Liver (tissue), 9 donors: ENCODE measurements around the gene PIR. TPM values are rescaled to one million over a fixed set of nuclear protein-coding genes. Genes with fewer than 3 reads are reported as not detected.

Experiments used
- DNase-seq: peaks from one replicate; pipeline ENCODE4 v3.0.0-alpha.2; 2017; ENCODE audit warnings: low spot score
- H3K27ac ChIP-seq, 2 donors: one replicate each; pipeline ENCODE4 v1.7.0; 2013; ENCODE audit warnings: inconsistent platforms in 2 of 2, low read length in 2 of 2, control low read depth in 1 of 2, low read depth in 1 of 2, mild to moderate bottlenecking in 1 of 2
- H3K27me3 ChIP-seq, 4 donors: one replicate each; pipeline versions ENCODE4 v1.6.1 to v1.7.0; 2013; ENCODE audit warnings: low read length in 3 of 4, inconsistent platforms in 1 of 4, mild to moderate bottlenecking in 1 of 4, moderate library complexity in 1 of 4; ENCODE audit not compliant: control insufficient read depth in 4 of 4, insufficient read depth in 4 of 4
- H3K36me3 ChIP-seq, 4 donors: one replicate each; pipeline versions ENCODE4 v1.6.1 to v1.7.0; 2013; ENCODE audit warnings: low read length in 3 of 4, mild to moderate bottlenecking in 3 of 4, low read depth in 1 of 4, moderate library complexity in 1 of 4; ENCODE audit not compliant: control insufficient read depth in 4 of 4, insufficient read depth in 3 of 4
- H3K4me1 ChIP-seq, 4 donors: one replicate each; pipeline versions ENCODE4 v1.6.1 to v1.7.0; 2013; ENCODE audit warnings: low read length in 3 of 4, mild to moderate bottlenecking in 3 of 4, moderate library complexity in 1 of 4; ENCODE audit not compliant: control insufficient read depth in 4 of 4, insufficient read depth in 4 of 4
- H3K4me3 ChIP-seq, 3 donors: one replicate each; pipeline versions ENCODE4 v1.6.1 to v1.7.0; 2013; ENCODE audit warnings: low read length in 3 of 3, control low read depth in 1 of 3, low read depth in 1 of 3, mild to moderate bottlenecking in 1 of 3
- H3K9ac ChIP-seq, 2 donors: one replicate each; pipeline ENCODE4 v1.7.0; 2013; ENCODE audit warnings: low read length in 2 of 2, mild to moderate bottlenecking in 2 of 2, moderate library complexity in 2 of 2, control low read depth in 1 of 2, low read depth in 1 of 2
- H3K9me3 ChIP-seq, 4 donors: one replicate each; pipeline versions ENCODE4 v1.6.1 to v1.7.0; 2013; ENCODE audit warnings: low read length in 3 of 4; ENCODE audit not compliant: control insufficient read depth in 4 of 4
- EGR1 ChIP-seq, 2 donors: IDR thresholded peaks; 2 replicates each; pipeline ENCODE4 v1.6.1; 2016 to 2018; ENCODE audit warnings: antibody characterized with exemption in 2 of 2, low read depth in 2 of 2
- FOXA1 ChIP-seq: IDR thresholded peaks from 2 replicates; pipeline ENCODE4 v1.6.1; 2016; ENCODE audit warnings: antibody characterized with exemption
- FOXA2 ChIP-seq: IDR thresholded peaks from 2 replicates; pipeline ENCODE4 v1.6.1; 2016; ENCODE audit warnings: antibody characterized with exemption
- GABPA ChIP-seq, 2 donors: IDR thresholded peaks in 1 of 2; conservative IDR thresholded peaks in 1 of 2; 2 replicates each; pipeline ENCODE4 v1.6.1; 2016; ENCODE audit warnings: antibody characterized with exemption in 2 of 2, mild to moderate bottlenecking in 1 of 2, moderate library complexity in 1 of 2
- HNF4A ChIP-seq, 2 donors: conservative IDR thresholded peaks; 2 replicates each; pipeline ENCODE4 v1.6.1; 2016; ENCODE audit warnings: antibody characterized with exemption in 2 of 2, mild to moderate bottlenecking in 2 of 2
- HNF4G ChIP-seq: IDR thresholded peaks from 2 replicates; pipeline ENCODE4 v1.6.1; 2016; ENCODE audit warnings: antibody characterized with exemption
- JUND ChIP-seq, 2 donors: IDR thresholded peaks; 2 replicates each; pipeline ENCODE4 v1.6.1; 2016; ENCODE audit warnings: antibody characterized with exemption in 2 of 2
- NR2F2 ChIP-seq: IDR thresholded peaks from 2 replicates; pipeline ENCODE4 v1.6.1; 2016; ENCODE audit warnings: antibody characterized with exemption
- RAD21 ChIP-seq, 2 donors: IDR thresholded peaks; 2 replicates each; pipeline ENCODE4 v1.6.1; 2016; ENCODE audit warnings: antibody characterized with exemption in 2 of 2, mild to moderate bottlenecking in 2 of 2
- RXRA ChIP-seq, 2 donors: IDR thresholded peaks; 2 replicates each; pipeline ENCODE4 v1.6.1; 2017 to 2018; ENCODE audit warnings: antibody characterized with exemption in 2 of 2, mild to moderate bottlenecking in 1 of 2
- SP1 ChIP-seq: IDR thresholded peaks from 2 replicates; pipeline ENCODE4 v1.6.1; 2018; ENCODE audit warnings: antibody characterized with exemption, mild to moderate bottlenecking
- TAF1 ChIP-seq: conservative IDR thresholded peaks from 2 replicates; pipeline ENCODE4 v1.6.1; 2016; ENCODE audit warnings: antibody characterized with exemption, mild to moderate bottlenecking
- YY1 ChIP-seq: IDR thresholded peaks from 2 replicates; pipeline ENCODE4 v1.6.1; 2016; ENCODE audit warnings: antibody characterized with exemption, mild to moderate bottlenecking
- WGBS: extraction: QIAGEN DNeasy Blood & Tissue Kit; methylation state at CpG from one replicate; pipeline ENCODE4 v1.1.7; 2013; 5-methylcytosine and 5-hydroxymethylcytosine counted together
- polyA plus RNA-seq, 2 donors: library from polyadenylated mRNA; stranded (reverse) in 1 of 2; unstranded in 1 of 2; fragments of 200-250 nt in 1 of 2; fragments of >200 nt in 1 of 2; fragmentation: Nextera tagmentation in 1 of 2; extraction: Ambion mirVana in 1 of 2; gene quantifications; one replicate each; pipeline versions ENCODE4 v1.2.1 to v1.2.3, GENCODE V29; 2013 to 2015
- total RNA-seq, 2 donors: library from RNA; depleted of rRNA; stranded (reverse); fragments of >200 nt; gene quantifications; one replicate each; pipeline ENCODE4 v1.2.3, GENCODE V29; 2014
- TF ChIP-seq, protein P1 (sequence below): IDR thresholded peaks from 2 replicates; pipeline ENCODE4 v1.6.1; 2016; ENCODE audit warnings: antibody characterized with exemption
- TF ChIP-seq, protein P2 (sequence below): IDR thresholded peaks from 2 replicates; pipeline ENCODE4 v1.6.1; 2016; ENCODE audit warnings: antibody characterized with exemption
- TF ChIP-seq, protein P3 (sequence below): fragments of 150-350 bp; IDR thresholded peaks from 2 replicates; pipeline ENCODE4 v1.5.1; 2017; ENCODE audit warnings: improper control_type of control experiment, low read depth, low read length; ENCODE audit not compliant: missing input control
- TF ChIP-seq, protein P4 (sequence below): IDR thresholded peaks from 2 replicates; pipeline ENCODE4 v1.6.1; 2016; ENCODE audit warnings: antibody characterized with exemption, mild to moderate bottlenecking
- TF ChIP-seq, protein P5 (sequence below): IDR thresholded peaks from 2 replicates; pipeline ENCODE4 v1.6.1; 2016; ENCODE audit warnings: antibody characterized with exemption
- donor health status: healthy.
- donor health status: healthy.
- donor health status: healthy.
- donor health status: healthy.
- donor health status: healthy.

The PIR gene
- total and polyA plus RNA-seq, 4 donors: 9.0 to 24.7 (median 17.0) TPM

DNA sequence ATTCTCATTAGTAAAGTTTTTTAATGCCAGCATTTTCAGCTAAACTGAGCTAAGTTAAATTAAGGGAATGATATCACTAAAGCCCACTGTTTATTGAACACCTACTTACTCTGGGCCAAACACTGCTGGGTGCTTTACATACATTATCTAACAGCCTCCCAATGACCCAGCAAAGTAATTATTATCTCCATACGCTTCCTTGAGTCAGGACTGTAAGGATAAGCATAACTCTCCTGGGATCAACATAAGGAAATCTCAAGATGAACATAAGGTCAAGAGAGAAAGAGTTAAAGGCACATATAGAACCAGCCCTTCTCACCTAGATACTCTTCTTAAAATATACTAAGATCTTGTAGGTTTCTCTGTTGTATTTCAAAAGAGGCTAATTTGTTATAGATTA, 21.1 kb upstream of the PIR start:
- TF ChIP-seq HNF4A (conservative IDR thresholded peaks at IDR 0.05) (no peak), JUND (IDR thresholded peaks at IDR 0.05) (no peak), YY1 (no peak), NR2F2 (no peak), RAD21 (IDR thresholded peaks at IDR 0.05) (no peak), SP1 (no peak), RXRA (IDR thresholded peaks at IDR 0.05) (no peak), EGR1 (IDR thresholded peaks at IDR 0.05; ENCODE audit: low read depth in 2 of 2) (no peak), TAF1 (no peak), HNF4G (no peak), FOXA2 (no peak), FOXA1 (no peak), GABPA (IDR thresholded peaks at IDR 0.05 in 1 of 2, conservative IDR thresholded peaks at IDR 0.05 in 1 of 2) (no peak)
- TF ChIP-seq, protein P1, sequence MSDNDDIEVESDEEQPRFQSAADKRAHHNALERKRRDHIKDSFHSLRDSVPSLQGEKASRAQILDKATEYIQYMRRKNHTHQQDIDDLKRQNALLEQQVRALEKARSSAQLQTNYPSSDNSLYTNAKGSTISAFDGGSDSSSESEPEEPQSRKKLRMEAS: no peak
- TF ChIP-seq, protein P2, sequence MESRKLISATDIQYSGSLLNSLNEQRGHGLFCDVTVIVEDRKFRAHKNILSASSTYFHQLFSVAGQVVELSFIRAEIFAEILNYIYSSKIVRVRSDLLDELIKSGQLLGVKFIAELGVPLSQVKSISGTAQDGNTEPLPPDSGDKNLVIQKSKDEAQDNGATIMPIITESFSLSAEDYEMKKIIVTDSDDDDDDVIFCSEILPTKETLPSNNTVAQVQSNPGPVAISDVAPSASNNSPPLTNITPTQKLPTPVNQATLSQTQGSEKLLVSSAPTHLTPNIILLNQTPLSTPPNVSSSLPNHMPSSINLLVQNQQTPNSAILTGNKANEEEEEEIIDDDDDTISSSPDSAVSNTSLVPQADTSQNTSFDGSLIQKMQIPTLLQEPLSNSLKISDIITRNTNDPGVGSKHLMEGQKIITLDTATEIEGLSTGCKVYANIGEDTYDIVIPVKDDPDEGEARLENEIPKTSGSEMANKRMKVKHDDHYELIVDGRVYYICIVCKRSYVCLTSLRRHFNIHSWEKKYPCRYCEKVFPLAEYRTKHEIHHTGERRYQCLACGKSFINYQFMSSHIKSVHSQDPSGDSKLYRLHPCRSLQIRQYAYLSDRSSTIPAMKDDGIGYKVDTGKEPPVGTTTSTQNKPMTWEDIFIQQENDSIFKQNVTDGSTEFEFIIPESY: no peak
- TF ChIP-seq, protein P3, sequence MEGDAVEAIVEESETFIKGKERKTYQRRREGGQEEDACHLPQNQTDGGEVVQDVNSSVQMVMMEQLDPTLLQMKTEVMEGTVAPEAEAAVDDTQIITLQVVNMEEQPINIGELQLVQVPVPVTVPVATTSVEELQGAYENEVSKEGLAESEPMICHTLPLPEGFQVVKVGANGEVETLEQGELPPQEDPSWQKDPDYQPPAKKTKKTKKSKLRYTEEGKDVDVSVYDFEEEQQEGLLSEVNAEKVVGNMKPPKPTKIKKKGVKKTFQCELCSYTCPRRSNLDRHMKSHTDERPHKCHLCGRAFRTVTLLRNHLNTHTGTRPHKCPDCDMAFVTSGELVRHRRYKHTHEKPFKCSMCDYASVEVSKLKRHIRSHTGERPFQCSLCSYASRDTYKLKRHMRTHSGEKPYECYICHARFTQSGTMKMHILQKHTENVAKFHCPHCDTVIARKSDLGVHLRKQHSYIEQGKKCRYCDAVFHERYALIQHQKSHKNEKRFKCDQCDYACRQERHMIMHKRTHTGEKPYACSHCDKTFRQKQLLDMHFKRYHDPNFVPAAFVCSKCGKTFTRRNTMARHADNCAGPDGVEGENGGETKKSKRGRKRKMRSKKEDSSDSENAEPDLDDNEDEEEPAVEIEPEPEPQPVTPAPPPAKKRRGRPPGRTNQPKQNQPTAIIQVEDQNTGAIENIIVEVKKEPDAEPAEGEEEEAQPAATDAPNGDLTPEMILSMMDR: no peak
- TF ChIP-seq, protein P4, sequence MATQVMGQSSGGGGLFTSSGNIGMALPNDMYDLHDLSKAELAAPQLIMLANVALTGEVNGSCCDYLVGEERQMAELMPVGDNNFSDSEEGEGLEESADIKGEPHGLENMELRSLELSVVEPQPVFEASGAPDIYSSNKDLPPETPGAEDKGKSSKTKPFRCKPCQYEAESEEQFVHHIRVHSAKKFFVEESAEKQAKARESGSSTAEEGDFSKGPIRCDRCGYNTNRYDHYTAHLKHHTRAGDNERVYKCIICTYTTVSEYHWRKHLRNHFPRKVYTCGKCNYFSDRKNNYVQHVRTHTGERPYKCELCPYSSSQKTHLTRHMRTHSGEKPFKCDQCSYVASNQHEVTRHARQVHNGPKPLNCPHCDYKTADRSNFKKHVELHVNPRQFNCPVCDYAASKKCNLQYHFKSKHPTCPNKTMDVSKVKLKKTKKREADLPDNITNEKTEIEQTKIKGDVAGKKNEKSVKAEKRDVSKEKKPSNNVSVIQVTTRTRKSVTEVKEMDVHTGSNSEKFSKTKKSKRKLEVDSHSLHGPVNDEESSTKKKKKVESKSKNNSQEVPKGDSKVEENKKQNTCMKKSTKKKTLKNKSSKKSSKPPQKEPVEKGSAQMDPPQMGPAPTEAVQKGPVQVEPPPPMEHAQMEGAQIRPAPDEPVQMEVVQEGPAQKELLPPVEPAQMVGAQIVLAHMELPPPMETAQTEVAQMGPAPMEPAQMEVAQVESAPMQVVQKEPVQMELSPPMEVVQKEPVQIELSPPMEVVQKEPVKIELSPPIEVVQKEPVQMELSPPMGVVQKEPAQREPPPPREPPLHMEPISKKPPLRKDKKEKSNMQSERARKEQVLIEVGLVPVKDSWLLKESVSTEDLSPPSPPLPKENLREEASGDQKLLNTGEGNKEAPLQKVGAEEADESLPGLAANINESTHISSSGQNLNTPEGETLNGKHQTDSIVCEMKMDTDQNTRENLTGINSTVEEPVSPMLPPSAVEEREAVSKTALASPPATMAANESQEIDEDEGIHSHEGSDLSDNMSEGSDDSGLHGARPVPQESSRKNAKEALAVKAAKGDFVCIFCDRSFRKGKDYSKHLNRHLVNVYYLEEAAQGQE: no peak
- TF ChIP-seq, protein P5, sequence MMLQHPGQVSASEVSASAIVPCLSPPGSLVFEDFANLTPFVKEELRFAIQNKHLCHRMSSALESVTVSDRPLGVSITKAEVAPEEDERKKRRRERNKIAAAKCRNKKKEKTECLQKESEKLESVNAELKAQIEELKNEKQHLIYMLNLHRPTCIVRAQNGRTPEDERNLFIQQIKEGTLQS: no peak
- no peaks in the 10 kb centered on the region for H3K9me3 ChIP-seq
- H3K4me3 ChIP-seq: no peak overlapping the region
- no peaks in the 10 kb centered on the region for H3K27me3 ChIP-seq
- no peak overlapping the region for H3K9ac ChIP-seq
- no peaks in the 10 kb centered on the region for H3K36me3 ChIP-seq
- 94% methylated on average over 1 of the region's 1 CpG for WGBS
- H3K4me1 ChIP-seq: no peaks in the 10 kb centered on the region
- H3K27ac ChIP-seq: no peak overlapping the region
- DNase-seq: no peak
